Transverse colon (tissue), 4 donors: ENCODE data around the gene DLGAP1.

Experiments
- EP300 ChIP-seq: sonication (generic); formaldehyde crosslinking; IDR thresholded peaks from one replicate; pipeline ENCODE4 v1.6.1; 2017; ENCODE audit warnings: antibody characterized with exemption, low read depth
- POLR2A ChIP-seq: fragments of 450-650 bp; IDR thresholded peaks from one replicate; pipeline ENCODE4 v1.6.1; 2016; ENCODE audit warnings: antibody characterized with exemption, mild to moderate bottlenecking, moderate library complexity
- POLR2AphosphoS5 ChIP-seq, 3 donors: sonication (generic); formaldehyde crosslinking; IDR thresholded peaks; one replicate each; pipeline ENCODE4 v1.6.1; 2016; ENCODE audit warnings: antibody characterized with exemption in 3 of 3
- TF ChIP-seq, protein P1 (sequence below), 5 experiments: fragments of 200-600 bp in 3 of 5; fragments of 450-650 bp in 2 of 5; sonication (generic) in 3 of 5; IDR thresholded peaks; 1 replicate in 2 of 5; 2 replicates in 3 of 5; pipeline ENCODE4 v1.5.1; 2016 to 2017; ENCODE audit warnings: antibody characterized with exemption in 5 of 5, inconsistent platforms in 3 of 5, mild to moderate bottlenecking in 2 of 5, moderate library complexity in 1 of 5

DNA sequence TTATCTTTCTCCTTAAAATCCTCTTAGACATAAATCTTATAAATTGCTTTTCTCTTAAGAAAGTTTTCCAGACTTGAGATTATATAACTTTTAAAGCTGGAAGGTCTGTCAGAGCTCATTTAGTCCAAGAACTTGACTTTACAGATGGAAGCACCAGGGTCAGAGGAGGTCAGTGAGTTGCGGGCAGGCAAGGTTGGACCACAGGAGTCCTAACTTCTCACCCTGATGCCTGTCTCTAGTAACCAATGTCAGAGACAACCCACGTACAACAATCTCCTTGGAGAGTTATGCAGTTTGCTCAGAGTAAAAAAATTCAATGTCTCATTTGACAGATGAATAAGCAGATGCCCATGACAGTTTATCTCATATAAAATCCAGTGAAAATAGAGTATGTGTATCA, 203.9 kb downstream of the DLGAP1 start:
- no peak for TF ChIP-seq POLR2A
- TF ChIP-seq, protein P1, sequence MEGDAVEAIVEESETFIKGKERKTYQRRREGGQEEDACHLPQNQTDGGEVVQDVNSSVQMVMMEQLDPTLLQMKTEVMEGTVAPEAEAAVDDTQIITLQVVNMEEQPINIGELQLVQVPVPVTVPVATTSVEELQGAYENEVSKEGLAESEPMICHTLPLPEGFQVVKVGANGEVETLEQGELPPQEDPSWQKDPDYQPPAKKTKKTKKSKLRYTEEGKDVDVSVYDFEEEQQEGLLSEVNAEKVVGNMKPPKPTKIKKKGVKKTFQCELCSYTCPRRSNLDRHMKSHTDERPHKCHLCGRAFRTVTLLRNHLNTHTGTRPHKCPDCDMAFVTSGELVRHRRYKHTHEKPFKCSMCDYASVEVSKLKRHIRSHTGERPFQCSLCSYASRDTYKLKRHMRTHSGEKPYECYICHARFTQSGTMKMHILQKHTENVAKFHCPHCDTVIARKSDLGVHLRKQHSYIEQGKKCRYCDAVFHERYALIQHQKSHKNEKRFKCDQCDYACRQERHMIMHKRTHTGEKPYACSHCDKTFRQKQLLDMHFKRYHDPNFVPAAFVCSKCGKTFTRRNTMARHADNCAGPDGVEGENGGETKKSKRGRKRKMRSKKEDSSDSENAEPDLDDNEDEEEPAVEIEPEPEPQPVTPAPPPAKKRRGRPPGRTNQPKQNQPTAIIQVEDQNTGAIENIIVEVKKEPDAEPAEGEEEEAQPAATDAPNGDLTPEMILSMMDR (IDR thresholded peaks at IDR 0.05) = no peak
- no peak for TF ChIP-seq POLR2AphosphoS5 (IDR thresholded peaks at IDR 0.05)
- no peak for TF ChIP-seq EP300
